OCI-LY1 (cell line): ENCODE measurements around the gene CDRT4.
"Not testable (repeated sequence)": the region's sequence is repeated elsewhere in the genome, so short reads cannot be mapped to it uniquely, and the experiment has no call there.

Source experiments
- H2AFZ ChIP-seq: fragments of 200-600 bp; sonication (generic), shearing (Covaris generic); 2 replicates; pipeline ENCODE4 v1.6.0; 2014; ENCODE audit warnings: antibody characterized with exemption, mild to moderate bottlenecking, low read length
- H3F3A ChIP-seq: fragments of 200-600 bp; sonication (generic), shearing (Covaris generic); 2 replicates; pipeline ENCODE4 v1.6.0; 2014; ENCODE audit warnings: mild to moderate bottlenecking, antibody characterized with exemption, low read length, moderate library complexity; ENCODE audit not compliant: insufficient read depth
- H3K27ac ChIP-seq: fragments of 200-600 bp; sonication (generic); 2 replicates; pipeline ENCODE4 v1.5.1; 2014; ENCODE audit warnings: low read length, mixed run types, mild to moderate bottlenecking, low read depth; ENCODE audit not compliant: poor library complexity, severe bottlenecking
- H3K27me3 ChIP-seq: fragments of 200-600 bp; sonication (generic); 2 replicates; pipeline ENCODE4 v1.6.0; 2014; ENCODE audit warnings: antibody characterized with exemption, mild to moderate bottlenecking, low read length, moderate library complexity; ENCODE audit not compliant: insufficient read depth
- H3K36me3 ChIP-seq: fragments of 200-600 bp; sonication (generic); 2 replicates; pipeline ENCODE4 v1.6.1; 2014; ENCODE audit warnings: mild to moderate bottlenecking, antibody characterized with exemption, low read length, moderate library complexity, mixed read lengths; ENCODE audit not compliant: insufficient read depth
- H3K4me1 ChIP-seq: fragments of 200-600 bp; sonication (generic); 2 replicates; pipeline ENCODE4 v1.5.1; 2014; ENCODE audit warnings: mild to moderate bottlenecking, low read length, moderate library complexity; ENCODE audit not compliant: insufficient read depth, severe bottlenecking
- H3K4me2 ChIP-seq: fragments of 200-600 bp; sonication (generic), shearing (Covaris generic); 2 replicates; pipeline ENCODE4 v1.6.1; 2014; ENCODE audit warnings: low read length
- H3K4me3 ChIP-seq: fragments of 200-600 bp; sonication (generic); 2 replicates; pipeline ENCODE4 v1.5.1; 2014; ENCODE audit warnings: low read length, low read depth, mild to moderate bottlenecking, mixed read lengths; ENCODE audit not compliant: poor library complexity, severe bottlenecking
- H3K79me2 ChIP-seq: fragments of 200-600 bp; shearing (Covaris generic); 2 replicates; pipeline ENCODE4 v1.6.1; 2016; ENCODE audit warnings: mixed run types, low read length, mixed read lengths; ENCODE audit not compliant: insufficient read depth
- H3K9ac ChIP-seq: fragments of 200-600 bp; sonication (generic), shearing (Covaris generic); 2 replicates; pipeline ENCODE4 v1.6.1; 2014; ENCODE audit warnings: mild to moderate bottlenecking, low read length, mixed read lengths
- H3K9me2 ChIP-seq: fragments of 200-600 bp; sonication (generic), shearing (Covaris generic); 2 replicates; pipeline ENCODE4 v1.6.1; 2014; ENCODE audit warnings: low read depth, mild to moderate bottlenecking, low read length, mixed read lengths
- H3K9me3 ChIP-seq: fragments of 200-600 bp; shearing (Covaris generic); 2 replicates; pipeline ENCODE4 v1.6.1; 2014; ENCODE audit warnings: low read length, mixed read lengths
- H4K20me1 ChIP-seq: fragments of 200-600 bp; sonication (generic), shearing (Covaris generic); 2 replicates; pipeline ENCODE4 v1.6.0; 2016; ENCODE audit warnings: mild to moderate bottlenecking, low read length; ENCODE audit not compliant: insufficient read depth
- CTCF ChIP-seq: fragments of 200-600 bp; sonication (generic), shearing (Covaris generic); IDR thresholded peaks from 2 replicates; pipeline ENCODE4 v1.5.1; 2017; ENCODE audit warnings: mild to moderate bottlenecking, antibody characterized with exemption, low read length, moderate library complexity, mixed read lengths
- EZH2 ChIP-seq: fragments of 200-600 bp; sonication (generic), shearing (Covaris generic); IDR thresholded peaks from 2 replicates; pipeline ENCODE4 v1.8.0; 2017; ENCODE audit warnings: borderline replicate concordance, mixed run types, mild to moderate bottlenecking, antibody characterized with exemption, low read length, moderate library complexity, mixed read lengths

The CDRT4 gene

GRCh38 chr17:15442311-15443180 lies 24.9 kb downstream of the CDRT4 start:
- Histone ChIP-seq H3K27ac (no peak overlapping the region), H2AFZ (no peak overlapping the region), H3K4me1 (no peaks in the 10 kb centered on the region), H3K27me3 (no peaks in the 10 kb centered on the region), H3K9ac (no peak overlapping the region), H3K4me3 (no peak overlapping the region), H3F3A (no peaks in the 10 kb centered on the region), H3K4me2 (no peak overlapping the region), H3K79me2 (no peaks in the 10 kb centered on the region), H3K36me3 (no peaks in the 10 kb centered on the region; the same call in 1 of the 2 replicates), H3K9me3 (no peaks in the 10 kb centered on the region), H4K20me1 (no peaks in the 10 kb centered on the region), H3K9me2 (no peaks in the 10 kb centered on the region)
- TF ChIP-seq EZH2, result no peak
- TF ChIP-seq CTCF, result no peak

DNA sequence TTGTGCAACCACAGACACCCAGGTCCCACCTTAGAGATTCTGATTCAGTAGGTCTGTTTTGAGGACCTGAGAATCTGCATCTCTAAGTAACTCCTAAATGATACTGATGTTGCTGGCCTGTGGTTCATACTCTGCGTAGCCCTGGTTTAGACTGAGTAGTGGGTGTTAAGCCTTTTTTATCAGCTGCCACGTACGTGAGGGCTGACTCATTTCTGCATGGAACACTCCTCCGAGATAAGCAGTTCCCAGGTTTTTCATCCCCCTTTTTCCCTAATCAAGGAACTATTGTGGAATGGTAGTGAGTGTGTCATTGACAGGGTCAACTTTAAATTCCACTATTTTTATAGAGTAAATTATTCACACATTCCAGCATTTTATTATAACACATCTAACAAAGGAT lies 26.1 kb downstream of the CDRT4 start:
- no peak for TF ChIP-seq EZH2
- TF ChIP-seq CTCF, result no peak
- Histone ChIP-seq H3K27ac (no peak overlapping the region), H3K36me3 (no peaks in the 10 kb centered on the region; the same call in 1 of the 2 replicates), H3K9me3 (0 out of 2 replicates have a peak, but pooled peaks cover 4% of the 10 kb centered on the region), H3K9me2 (no peaks in the 10 kb centered on the region), H4K20me1 (no peaks in the 10 kb centered on the region), H3K79me2 (no peaks in the 10 kb centered on the region), H3K27me3 (no peaks in the 10 kb centered on the region), H2AFZ (no peak overlapping the region), H3K9ac (no peak overlapping the region), H3K4me2 (no peak overlapping the region), H3K4me1 (peaks cover 4% of the 10 kb centered on the region), H3F3A (no peaks in the 10 kb centered on the region), H3K4me3 (no peak overlapping the region)

GRCh38 chr17:15440347-15440746 lies 27.1 kb downstream of the CDRT4 start:
- Histone ChIP-seq H4K20me1 (no peaks in the 10 kb centered on the region), H3K36me3 (no peaks in the 10 kb centered on the region; the same call in 1 of the 2 replicates), H3K27ac (no peak overlapping the region), H3K4me1 (peaks cover 4% of the 10 kb centered on the region), H3K9ac (no peak overlapping the region), H2AFZ (no peak overlapping the region), H3K4me3 (no peak overlapping the region), H3K27me3 (no peaks in the 10 kb centered on the region), H3K79me2 (no peaks in the 10 kb centered on the region), H3F3A (no peaks in the 10 kb centered on the region), H3K4me2 (no peak overlapping the region), H3K9me3 (0 out of 2 replicates have a peak, but pooled peaks cover 4% of the 10 kb centered on the region), H3K9me2 (no peaks in the 10 kb centered on the region)
- TF ChIP-seq CTCF, result no peak
- TF ChIP-seq EZH2, result no peak

GRCh38 chr17:15439205-15439985 lies 28.0 kb downstream of the CDRT4 start:
- not testable (repeated sequence) for H2AFZ ChIP-seq, H3K9me2 ChIP-seq, H3K4me2 ChIP-seq, H3K79me2 ChIP-seq, H4K20me1 ChIP-seq, H3K4me3 ChIP-seq, H3K4me1 ChIP-seq, H3K27ac ChIP-seq, H3F3A ChIP-seq, H3K27me3 ChIP-seq, H3K9me3 ChIP-seq, H3K9ac ChIP-seq, H3K36me3 ChIP-seq
